DMS 273 (cell line): ENCODE measurements around the gene LGI4.
"Not testable (repeated sequence)": the region's sequence is repeated elsewhere in the genome, so short reads cannot be mapped to it uniquely, and the experiment has no call there.

Source experiments
- DNase-seq: peaks from one replicate; lab custom pipeline; 2025; ENCODE audit not compliant: unreplicated experiment; lab: John Stamatoyannopoulos, UW

The LGI4 gene

GRCh38 chr19:35161434-35161743 is 26.5 kb upstream of the LGI4 start:
- DNase-seq: no peak

GRCh38 chr19:35160629-35161433 is 26.0 kb upstream of the LGI4 start:
- no peak for DNase-seq

- DNase-seq: no peak
Observed at GRCh38 chr19:35159606-35160005, 24.7 kb upstream of the LGI4 start.

GRCh38 chr19:35157431-35157830 is 22.6 kb upstream of the LGI4 start:
- DNase-seq: no peak

GRCh38 chr19:35156673-35157014 is 21.8 kb upstream of the LGI4 start:
- DNase-seq: no peak

- DNase-seq: no peak
Observed at GRCh38 chr19:35155981-35156672, 21.3 kb upstream of the LGI4 start.

GRCh38 chr19:35155441-35155840 is 20.6 kb upstream of the LGI4 start:
- DNase-seq: no peak

GRCh38 chr19:35154525-35155406 is 19.9 kb upstream of the LGI4 start, which contains the start of gene FXYD5:
TSS of gene FXYD5 (plus strand) at chr19:35154735. CDS start at chr19:35155551, 816 bp downstream.
- peak; percentile 62 for DNase-seq

- DNase-seq: peak; percentile 80
Observed at GRCh38 chr19:35153701-35154524, 19.1 kb upstream of the LGI4 start.

- DNase-seq: not testable (repeated sequence)
Observed at GRCh38 chr19:35153129-35153522, 18.3 kb upstream of the LGI4 start.

GRCh38 chr19:35151273-35152065 is 16.6 kb upstream of the LGI4 start:
- DNase-seq: peak; percentile 28

GRCh38 chr19:35150445-35150844 is 15.6 kb upstream of the LGI4 start:
- no peak for DNase-seq

GRCh38 chr19:35149463-35149862 is 14.6 kb upstream of the LGI4 start:
- DNase-seq: no peak

- DNase-seq: no peak
Observed at GRCh38 chr19:35146746-35147459, 12.0 kb upstream of the LGI4 start.

GRCh38 chr19:35144600-35145436 is 10.0 kb upstream of the LGI4 start:
- peak; percentile 85 for DNase-seq

- no peak for DNase-seq
Observed at GRCh38 chr19:35144259-35144599, 9.4 kb upstream of the LGI4 start.

- no peak for DNase-seq
Observed at GRCh38 chr19:35143818-35144217, 9.0 kb upstream of the LGI4 start.

- peak; percentile 67 for DNase-seq
Observed at GRCh38 chr19:35143231-35143715, 8.4 kb upstream of the LGI4 start, which contains the start of gene FXYD7. TSS of gene FXYD7 (plus strand) at chr19:35143255. CDS start at chr19:35143334, 79 bp downstream.
